Measurements from ENCODE around the gene CCDC88C.

The CCDC88C gene

DNA sequence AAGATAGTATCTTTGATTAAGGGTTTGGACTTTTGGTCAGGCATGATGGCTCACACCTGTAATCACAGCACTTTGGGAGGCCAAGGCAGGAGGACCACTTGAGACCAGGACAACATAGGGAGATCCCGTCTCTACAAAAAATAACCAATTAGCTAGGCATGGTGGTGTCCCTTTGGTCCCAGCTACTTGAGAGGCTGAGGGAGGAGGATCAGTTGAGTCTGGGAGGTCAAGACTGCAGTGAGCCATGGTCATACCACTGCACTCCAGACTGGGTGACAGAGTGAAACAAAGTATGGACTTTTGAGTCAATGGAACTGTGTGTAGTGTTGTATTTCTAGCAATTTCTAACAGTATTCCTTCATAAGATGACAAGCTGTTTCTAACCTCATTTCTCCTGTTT is 38.7 kb upstream of the CCDC88C start:
- Histone ChIP-seq H3K9me3 (ENCODE audit: control insufficient read depth, low read length) (no peaks in the 10 kb centered on the region), H2AK5ac (ENCODE audit: low read length, severe bottlenecking) (no peak overlapping the region)

GRCh38 chr14:91454580-91454979 is 37.0 kb upstream of the CCDC88C start:
- Histone ChIP-seq H3K23ac (ENCODE audit: low read length in 2 of 2) (no peak overlapping the region), H3K9ac (ENCODE audit: low read length) (no peak overlapping the region), H3K79me1 (replicated peaks; ENCODE audit: low read length, poor library complexity, severe bottlenecking) (peaks cover 6% of the 10 kb centered on the region), H3K27me3 (ENCODE audit: control insufficient read depth in 1 of 2, insufficient read depth in 1 of 2, low read length in 2 of 2) (no peaks in the 10 kb centered on the region), H3K4me3 (ENCODE audit: insufficient read depth in 1 of 2, low read depth in 1 of 2, low read length in 2 of 2) (no peak overlapping the region), H3K18ac (ENCODE audit: low read depth in 1 of 2, low read length in 2 of 2) (no peak overlapping the region), H2BK15ac (ENCODE audit: low read depth, poor library complexity, severe bottlenecking) (no peak overlapping the region), H2BK5ac (ENCODE audit: low read depth, low read length, poor library complexity, severe bottlenecking) (no peak overlapping the region), H4K91ac (ENCODE audit: low read length) (no peak overlapping the region), H3K9me3 (ENCODE audit: control insufficient read depth, low read length) (no peaks in the 10 kb centered on the region), H3K14ac (ENCODE audit: low read length in 2 of 2) (no peak overlapping the region), H4K8ac (ENCODE audit: low read length) (no peak overlapping the region), H3K27ac (ENCODE audit: low read length, poor library complexity, severe bottlenecking) (no peak overlapping the region), H3K4me1 (ENCODE audit: control insufficient read depth, insufficient read depth, low read depth, low read length) (no peaks in the 10 kb centered on the region), H2AFZ (ENCODE audit: low read depth, low read length) (no peak overlapping the region), H3K36me3 (ENCODE audit: control insufficient read depth in 1 of 2, insufficient read depth in 2 of 2, low read depth in 1 of 2, low read length in 2 of 2) (peaks cover 16 to 59% of the 10 kb centered on the region in 2 experiments), H3K4me2 (ENCODE audit: low read length, poor library complexity, severe bottlenecking) (no peak overlapping the region), H3K4ac (ENCODE audit: low read depth in 1 of 2, low read length in 2 of 2) (no peak overlapping the region), H2AK5ac (ENCODE audit: low read length, severe bottlenecking) (no peak overlapping the region), H2BK120ac (ENCODE audit: low read depth, low read length) (no peak overlapping the region), H2BK12ac (ENCODE audit: low read length in 2 of 2) (no peak overlapping the region)
- DNase-seq: no peak
- 100% methylated on average over 1 of the region's 3 CpGs for WGBS

More for the DNA sequence above, 38.7 kb upstream of the CCDC88C start:
- no peak overlapping the region for H2BK12ac ChIP-seq (ENCODE audit: low read length in 2 of 2)
- WGBS: no CpG with 5 or more reads among the region's 1 CpG
- no peaks in the 10 kb centered on the region for H3K27me3 ChIP-seq (ENCODE audit: control insufficient read depth in 1 of 2, insufficient read depth in 1 of 2, low read length in 2 of 2)
- no peak overlapping the region for H3K14ac ChIP-seq (ENCODE audit: low read length in 2 of 2)
- no peaks in the 10 kb centered on the region for H3K4me1 ChIP-seq (ENCODE audit: control insufficient read depth, insufficient read depth, low read depth, low read length)
- no peak overlapping the region for H2BK15ac ChIP-seq (ENCODE audit: low read depth, poor library complexity, severe bottlenecking)
- no peak overlapping the region for H2AFZ ChIP-seq (ENCODE audit: low read depth, low read length)
- peaks cover 12% of the 10 kb centered on the region for H3K79me1 ChIP-seq (replicated peaks; ENCODE audit: low read length, poor library complexity, severe bottlenecking)
- H3K18ac ChIP-seq (ENCODE audit: low read depth in 1 of 2, low read length in 2 of 2): no peak overlapping the region
- H4K8ac ChIP-seq (ENCODE audit: low read length): no peak overlapping the region
- H3K23ac ChIP-seq (ENCODE audit: low read length in 2 of 2): no peak overlapping the region
- H3K36me3 ChIP-seq (ENCODE audit: control insufficient read depth in 1 of 2, insufficient read depth in 2 of 2, low read depth in 1 of 2, low read length in 2 of 2): peaks cover 28 to 76% of the 10 kb centered on the region in 2 experiments
- H3K4me2 ChIP-seq (ENCODE audit: low read length, poor library complexity, severe bottlenecking): no peak overlapping the region
- H3K4ac ChIP-seq (ENCODE audit: low read depth in 1 of 2, low read length in 2 of 2): no peak overlapping the region
- no peak overlapping the region for H4K91ac ChIP-seq (ENCODE audit: low read length)
- no peak overlapping the region for H2BK5ac ChIP-seq (ENCODE audit: low read depth, low read length, poor library complexity, severe bottlenecking)
- H3K9ac ChIP-seq (ENCODE audit: low read length): no peak overlapping the region
- H3K27ac ChIP-seq (ENCODE audit: low read length, poor library complexity, severe bottlenecking): no peak overlapping the region
- no peak overlapping the region for H3K4me3 ChIP-seq (ENCODE audit: insufficient read depth in 1 of 2, low read depth in 1 of 2, low read length in 2 of 2)
- DNase-seq: no peak
- H2BK120ac ChIP-seq (ENCODE audit: low read depth, low read length): no peak overlapping the region

DNA sequence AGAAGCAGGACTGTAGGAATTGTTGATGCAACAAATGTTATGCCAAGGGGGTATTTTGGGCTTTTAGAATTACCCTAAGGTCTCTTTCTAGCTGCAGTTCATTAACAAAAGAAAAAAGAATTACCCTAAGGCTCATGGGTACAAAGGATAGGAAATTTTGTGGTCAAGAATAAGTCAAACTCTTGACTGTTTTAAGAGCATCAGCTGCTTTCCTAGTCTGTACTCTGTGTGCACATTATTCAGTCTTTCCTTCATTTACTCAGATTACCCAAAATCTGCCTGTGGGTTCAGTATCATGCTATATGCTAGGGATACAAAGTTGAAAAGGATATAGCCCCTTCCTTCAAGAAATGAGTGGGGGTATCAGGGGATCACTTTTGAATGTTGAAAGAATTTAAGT is 36.5 kb upstream of the CCDC88C start:
- H3K14ac ChIP-seq (ENCODE audit: low read length in 2 of 2): no peak overlapping the region
- no peak overlapping the region for H2AFZ ChIP-seq (ENCODE audit: low read depth, low read length)
- no peaks in the 10 kb centered on the region for H3K4me1 ChIP-seq (ENCODE audit: control insufficient read depth, insufficient read depth, low read depth, low read length)
- no peaks in the 10 kb centered on the region for H3K9me3 ChIP-seq (ENCODE audit: control insufficient read depth, low read length)
- no peak overlapping the region for H3K4me3 ChIP-seq (ENCODE audit: insufficient read depth in 1 of 2, low read depth in 1 of 2, low read length in 2 of 2)
- H3K27me3 ChIP-seq (ENCODE audit: control insufficient read depth in 1 of 2, insufficient read depth in 1 of 2, low read length in 2 of 2): no peaks in the 10 kb centered on the region
- no peak overlapping the region for H3K4ac ChIP-seq (ENCODE audit: low read depth in 1 of 2, low read length in 2 of 2)
- H3K9ac ChIP-seq (ENCODE audit: low read length): no peak overlapping the region
- H2BK5ac ChIP-seq (ENCODE audit: low read depth, low read length, poor library complexity, severe bottlenecking): no peak overlapping the region
- no peak overlapping the region for H4K91ac ChIP-seq (ENCODE audit: low read length)
- DNase-seq: no peak
- no peak overlapping the region for H2BK120ac ChIP-seq (ENCODE audit: low read depth, low read length)
- H3K4me2 ChIP-seq (ENCODE audit: low read length, poor library complexity, severe bottlenecking): no peak overlapping the region
- H3K18ac ChIP-seq (ENCODE audit: low read depth in 1 of 2, low read length in 2 of 2): no peak overlapping the region
- H2BK15ac ChIP-seq (ENCODE audit: low read depth, poor library complexity, severe bottlenecking): no peak overlapping the region
- no peak overlapping the region for H4K8ac ChIP-seq (ENCODE audit: low read length)
- H2BK12ac ChIP-seq (ENCODE audit: low read length in 2 of 2): no peak overlapping the region
- peaks cover 13 to 55% of the 10 kb centered on the region in 2 experiments for H3K36me3 ChIP-seq (ENCODE audit: control insufficient read depth in 1 of 2, insufficient read depth in 2 of 2, low read depth in 1 of 2, low read length in 2 of 2)
- no peak overlapping the region for H3K27ac ChIP-seq (ENCODE audit: low read length, poor library complexity, severe bottlenecking)
- H3K79me1 ChIP-seq (replicated peaks; ENCODE audit: low read length, poor library complexity, severe bottlenecking): peaks cover 6% of the 10 kb centered on the region
- H3K23ac ChIP-seq (ENCODE audit: low read length in 2 of 2): no peak overlapping the region
- H2AK5ac ChIP-seq (ENCODE audit: low read length, severe bottlenecking): no peak overlapping the region

- Histone ChIP-seq H3K36me3 (ENCODE audit: control insufficient read depth in 1 of 2, insufficient read depth in 2 of 2, low read depth in 1 of 2, low read length in 2 of 2) (peaks cover 13 to 51% of the 10 kb centered on the region in 2 experiments), H4K8ac (ENCODE audit: low read length) (no peak overlapping the region), H3K9me3 (ENCODE audit: control insufficient read depth, low read length) (no peaks in the 10 kb centered on the region), H3K27ac (ENCODE audit: low read length, poor library complexity, severe bottlenecking) (no peak overlapping the region), H3K27me3 (ENCODE audit: control insufficient read depth in 1 of 2, insufficient read depth in 1 of 2, low read length in 2 of 2) (no peaks in the 10 kb centered on the region), H4K91ac (ENCODE audit: low read length) (no peak overlapping the region), H2BK15ac (ENCODE audit: low read depth, poor library complexity, severe bottlenecking) (no peak overlapping the region), H2BK12ac (ENCODE audit: low read length in 2 of 2) (no peak overlapping the region), H3K4ac (ENCODE audit: low read depth in 1 of 2, low read length in 2 of 2) (no peak overlapping the region), H3K14ac (ENCODE audit: low read length in 2 of 2) (no peak overlapping the region), H3K4me2 (ENCODE audit: low read length, poor library complexity, severe bottlenecking) (no peak overlapping the region), H3K79me1 (replicated peaks; ENCODE audit: low read length, poor library complexity, severe bottlenecking) (peaks cover 6% of the 10 kb centered on the region), H3K4me3 (ENCODE audit: insufficient read depth in 1 of 2, low read depth in 1 of 2, low read length in 2 of 2) (no peak overlapping the region), H2AFZ (ENCODE audit: low read depth, low read length) (no peak overlapping the region), H2AK5ac (ENCODE audit: low read length, severe bottlenecking) (no peak overlapping the region), H3K23ac (ENCODE audit: low read length in 2 of 2) (no peak overlapping the region), H2BK120ac (ENCODE audit: low read depth, low read length) (no peak overlapping the region), H3K9ac (ENCODE audit: low read length) (no peak overlapping the region), H3K4me1 (ENCODE audit: control insufficient read depth, insufficient read depth, low read depth, low read length) (no peaks in the 10 kb centered on the region), H2BK5ac (ENCODE audit: low read depth, low read length, poor library complexity, severe bottlenecking) (no peak overlapping the region), H3K18ac (ENCODE audit: low read depth in 1 of 2, low read length in 2 of 2) (no peak overlapping the region)
- no peak for DNase-seq
- 96% methylated on average over 5 of the region's 5 CpGs for WGBS
These were observed 36.1 kb upstream of the CCDC88C start for GRCh38 chr14:91453744-91454143.

Measured in mesenchymal stem cell (in vitro differentiated cells and primary cell).